ENCODE measurements around the gene MAPK11.

GRCh38 chr22:50262460-50262911 is 7.7 kb downstream of the MAPK11 start:
- no peak for TF ChIP-seq CTCF (IDR thresholded peaks at IDR 0.05; ENCODE audit: borderline replicate concordance, extremely low read depth, low read length, poor library complexity, severe bottlenecking)
- TF ChIP-seq EZH2 (IDR thresholded peaks at IDR 0.05; ENCODE audit: borderline replicate concordance, low read depth, low read length, severe bottlenecking), result no peak

Data from DND-41 (cell line).